ENCODE results near the gene TTC23.
A peak's percentile ranks its signal among the peaks of the same experiment; 100 is the strongest.

Gene TTC23

GRCh38 chr15:99163271-99164062 lies 85.9 kb downstream of the TTC23 start:
- DNase-seq (ENCODE audit: low read depth), result no peak
- H3K4me3 ChIP-seq (ENCODE audit: low read length), result no peak overlapping the region
- TF ChIP-seq, protein P1, sequence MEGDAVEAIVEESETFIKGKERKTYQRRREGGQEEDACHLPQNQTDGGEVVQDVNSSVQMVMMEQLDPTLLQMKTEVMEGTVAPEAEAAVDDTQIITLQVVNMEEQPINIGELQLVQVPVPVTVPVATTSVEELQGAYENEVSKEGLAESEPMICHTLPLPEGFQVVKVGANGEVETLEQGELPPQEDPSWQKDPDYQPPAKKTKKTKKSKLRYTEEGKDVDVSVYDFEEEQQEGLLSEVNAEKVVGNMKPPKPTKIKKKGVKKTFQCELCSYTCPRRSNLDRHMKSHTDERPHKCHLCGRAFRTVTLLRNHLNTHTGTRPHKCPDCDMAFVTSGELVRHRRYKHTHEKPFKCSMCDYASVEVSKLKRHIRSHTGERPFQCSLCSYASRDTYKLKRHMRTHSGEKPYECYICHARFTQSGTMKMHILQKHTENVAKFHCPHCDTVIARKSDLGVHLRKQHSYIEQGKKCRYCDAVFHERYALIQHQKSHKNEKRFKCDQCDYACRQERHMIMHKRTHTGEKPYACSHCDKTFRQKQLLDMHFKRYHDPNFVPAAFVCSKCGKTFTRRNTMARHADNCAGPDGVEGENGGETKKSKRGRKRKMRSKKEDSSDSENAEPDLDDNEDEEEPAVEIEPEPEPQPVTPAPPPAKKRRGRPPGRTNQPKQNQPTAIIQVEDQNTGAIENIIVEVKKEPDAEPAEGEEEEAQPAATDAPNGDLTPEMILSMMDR (IDR thresholded peaks at IDR 0.05; ENCODE audit: insufficient read depth, low read depth, low read length, missing control alignments), result no peak

- TF ChIP-seq, protein P1 (IDR thresholded peaks at IDR 0.05; ENCODE audit: insufficient read depth, low read depth, low read length, missing control alignments), result no peak
- DNase-seq (ENCODE audit: low read depth), result no peak
- no peak overlapping the region for H3K4me3 ChIP-seq (ENCODE audit: low read length)
These were observed 90.6 kb downstream of the TTC23 start for GRCh38 chr15:99158626-99159412.

GRCh38 chr15:99157456-99157855 lies 91.9 kb downstream of the TTC23 start:
- no peak overlapping the region for H3K4me3 ChIP-seq (ENCODE audit: low read length)
- TF ChIP-seq, protein P1 (IDR thresholded peaks at IDR 0.05; ENCODE audit: insufficient read depth, low read depth, low read length, missing control alignments), result no peak
- DNase-seq (ENCODE audit: low read depth), result no peak

DNA sequence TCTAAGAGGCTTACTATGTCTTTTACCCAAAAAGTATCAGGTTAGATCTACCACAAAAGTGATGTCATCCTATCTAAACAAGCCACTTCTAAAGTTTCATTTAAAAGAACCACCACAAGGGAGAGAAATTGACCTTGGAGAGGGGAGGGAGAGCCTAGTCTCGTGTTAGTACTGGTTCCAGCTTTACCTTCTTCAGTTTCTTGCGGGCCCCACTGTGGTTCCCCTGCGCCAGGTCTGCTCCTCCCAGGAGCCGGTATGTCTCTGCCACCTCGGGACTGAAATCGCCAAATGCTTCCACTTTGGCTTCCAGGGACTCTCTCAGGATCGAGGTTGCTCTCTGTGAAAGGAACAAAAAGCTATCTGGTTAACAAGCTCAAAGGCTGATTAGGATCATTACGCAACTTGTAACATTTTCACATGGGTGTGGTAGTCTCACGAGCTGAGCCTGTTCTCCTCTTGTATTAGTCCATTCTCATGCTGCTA lies 93.4 kb downstream of the TTC23 start:
- peak; percentile 85 for DNase-seq (ENCODE audit: low read depth)
- no peak overlapping the region for H3K4me3 ChIP-seq (ENCODE audit: low read length)
- TF ChIP-seq, protein P1 (IDR thresholded peaks at IDR 0.05; ENCODE audit: insufficient read depth, low read depth, low read length, missing control alignments), result no peak

DNA sequence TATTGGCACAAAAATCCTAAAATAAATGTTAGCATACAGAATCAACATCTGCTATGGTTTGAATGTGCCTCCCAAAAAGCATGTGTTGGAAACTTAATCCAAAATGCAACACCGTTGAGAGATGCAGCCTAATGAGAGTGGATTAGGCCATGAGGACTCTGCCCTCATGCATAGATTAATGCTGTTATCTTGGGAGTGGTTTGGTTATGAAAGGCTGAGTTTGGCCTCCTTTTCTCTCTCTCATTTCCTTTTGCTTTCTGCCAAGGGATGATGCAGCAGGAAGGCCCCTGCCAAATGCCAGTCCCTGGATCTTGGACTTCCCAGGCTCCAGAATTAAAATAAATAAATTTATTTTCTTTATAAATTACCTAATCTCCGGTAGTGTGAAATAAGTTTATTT lies 95.1 kb downstream of the TTC23 start:
- H3K4me3 ChIP-seq (ENCODE audit: low read length), result no peak overlapping the region
- no peak for DNase-seq (ENCODE audit: low read depth)
- TF ChIP-seq, protein P1 (IDR thresholded peaks at IDR 0.05; ENCODE audit: insufficient read depth, low read depth, low read length, missing control alignments), result no peak

DNA sequence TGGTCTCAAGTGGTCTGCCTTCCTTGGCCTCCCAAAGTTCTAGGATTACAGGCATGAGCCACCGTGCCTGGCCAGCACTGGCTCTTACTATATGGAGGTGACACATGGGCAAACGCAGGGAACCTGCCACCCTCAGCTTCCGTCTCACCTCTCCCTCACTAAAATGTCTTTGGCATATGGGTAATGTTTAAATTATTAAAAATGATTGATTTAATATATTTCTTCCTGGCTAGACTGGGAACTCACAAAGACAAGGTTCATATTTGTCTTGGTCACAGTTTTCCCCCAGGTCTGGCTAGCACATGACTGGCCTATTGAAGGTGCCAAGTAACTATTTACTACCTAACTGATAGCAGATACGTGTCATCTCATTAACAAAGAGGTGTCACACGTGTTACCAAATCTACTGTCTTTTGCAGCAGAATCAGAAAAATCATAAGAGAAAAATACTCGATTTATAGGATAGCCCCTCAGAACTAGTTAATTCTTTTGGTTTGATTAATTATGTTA lies 96.3 kb downstream of the TTC23 start:
- no peak overlapping the region for H3K4me3 ChIP-seq (ENCODE audit: low read length)
- no peak for DNase-seq (ENCODE audit: low read depth)
- TF ChIP-seq, protein P1 (IDR thresholded peaks at IDR 0.05; ENCODE audit: insufficient read depth, low read depth, low read length, missing control alignments), result no peak
